Fibroblast of mammary gland (primary cell): ENCODE measurements around the gene GRIK4.

ENCODE experiments used
- DNase-seq: peaks from one replicate; pipeline ENCODE4 v3.0.0-alpha.2; 2010; ENCODE audit warnings: low read depth
- H3K4me3 ChIP-seq: 2 replicates; pipeline ENCODE4 v1.5.1; 2011; ENCODE audit warnings: low read depth, mild to moderate bottlenecking, low read length, moderate library complexity; ENCODE audit not compliant: control insufficient read depth
- CTCF ChIP-seq: conservative IDR thresholded peaks from 2 replicates; pipeline ENCODE4 v1.5.1; 2011; ENCODE audit warnings: low read depth, low read length, inconsistent platforms; ENCODE audit not compliant: control insufficient read depth, insufficient read depth

GRIK4 gene

GRCh38 chr11:120509346-120510053 is 2.0 kb upstream of the GRIK4 start:
- H3K4me3 ChIP-seq = no peak overlapping the region
- no peak for DNase-seq
- TF ChIP-seq CTCF = no peak

GRCh38 chr11:120510406-120511115 is 987 bp upstream of the GRIK4 start:
- no peak for TF ChIP-seq CTCF
- DNase-seq = no peak

GRCh38 chr11:120511820-120512738 is 531 bp downstream of the GRIK4 start:
- H3K4me3 ChIP-seq = no peak overlapping the region
- no peak for DNase-seq
- no peak for TF ChIP-seq CTCF

More at GRCh38 chr11:120510406-120511115, 987 bp upstream of the GRIK4 start:
- no peak overlapping the region for H3K4me3 ChIP-seq

- DNase-seq = no peak
- H3K4me3 ChIP-seq = no peak overlapping the region
- no peak for TF ChIP-seq CTCF
Measured at GRCh38 chr11:120512739-120513435, 1.3 kb downstream of the GRIK4 start.

GRCh38 chr11:120513436-120514315 is 2.1 kb downstream of the GRIK4 start:
- H3K4me3 ChIP-seq = no peak overlapping the region
- DNase-seq = no peak
- no peak for TF ChIP-seq CTCF
